Trophoblast cell (in vitro differentiated cells and primary cell): Measurements from ENCODE around the gene ARNT2.
"Not testable (repeated sequence)": the region's sequence is repeated elsewhere in the genome, so short reads cannot be mapped to it uniquely, and the experiment has no call there.

ENCODE experiments used
- DNase-seq, 2 donors: peaks; one replicate each; pipeline ENCODE4 v3.0.0-alpha.2; 2016
- H2AFZ ChIP-seq: 2 replicates; pipeline ENCODE4 v1.6.1; 2013; ENCODE audit warnings: low read length, moderate library complexity, mild to moderate bottlenecking; ENCODE audit not compliant: insufficient read depth, poor library complexity
- H2AK5ac ChIP-seq: 2 replicates; pipeline ENCODE4 v1.6.1; 2013; ENCODE audit warnings: mild to moderate bottlenecking, low read length
- H2BK120ac ChIP-seq: 2 replicates; pipeline ENCODE4 v1.6.1; 2013; ENCODE audit warnings: low read length, mild to moderate bottlenecking, moderate library complexity; ENCODE audit not compliant: insufficient read depth, poor library complexity
- H2BK12ac ChIP-seq: 2 replicates; pipeline ENCODE4 v1.6.1; 2013; ENCODE audit warnings: mild to moderate bottlenecking, low read length, moderate library complexity
- H2BK5ac ChIP-seq: 2 replicates; pipeline ENCODE4 v1.6.1; 2013; ENCODE audit warnings: low read length, low read depth, moderate library complexity, mild to moderate bottlenecking; ENCODE audit not compliant: poor library complexity
- H3K14ac ChIP-seq: 2 replicates; pipeline ENCODE4 v1.6.1; 2013; ENCODE audit warnings: mild to moderate bottlenecking, low read length
- H3K18ac ChIP-seq: 2 replicates; pipeline ENCODE4 v1.6.1; 2013; ENCODE audit warnings: mild to moderate bottlenecking, low read length
- H3K23ac ChIP-seq: 2 replicates; pipeline ENCODE4 v1.6.1; 2013; ENCODE audit warnings: low read length
- H3K27ac ChIP-seq: 2 replicates; pipeline ENCODE4 v1.5.1; 2013; ENCODE audit warnings: low read depth, mild to moderate bottlenecking, inconsistent platforms, low read length, moderate library complexity
- H3K27me3 ChIP-seq: 2 replicates; pipeline ENCODE4 v1.6.1; 2013; ENCODE audit warnings: inconsistent platforms, mild to moderate bottlenecking, low read length, moderate library complexity; ENCODE audit not compliant: insufficient read depth
- H3K36me3 ChIP-seq, 2 experiments: 1 replicate in 1 of 2; 2 replicates in 1 of 2; pipeline ENCODE4 v1.6.1; 2013; ENCODE audit warnings: low read length in 2 of 2, mild to moderate bottlenecking in 2 of 2, moderate library complexity in 1 of 2; ENCODE audit not compliant: insufficient read depth in 2 of 2, control insufficient read depth in 1 of 2
- H3K4ac ChIP-seq: 2 replicates; pipeline ENCODE4 v1.6.1; 2013; ENCODE audit warnings: low read depth, mild to moderate bottlenecking, low read length, moderate library complexity
- H3K4me1 ChIP-seq, 2 experiments: 1 replicate in 1 of 2; 2 replicates in 1 of 2; pipeline ENCODE4 v1.6.1; 2013; ENCODE audit warnings: low read length in 2 of 2, mild to moderate bottlenecking in 2 of 2, moderate library complexity in 1 of 2; ENCODE audit not compliant: insufficient read depth in 2 of 2, control insufficient read depth in 1 of 2
- H3K4me2 ChIP-seq: 2 replicates; pipeline ENCODE4 v1.6.1; 2013; ENCODE audit warnings: inconsistent platforms, mild to moderate bottlenecking, low read length, moderate library complexity
- H3K4me3 ChIP-seq: 2 replicates; pipeline ENCODE4 v1.5.1; 2013; ENCODE audit warnings: mild to moderate bottlenecking, low read depth, low read length, inconsistent platforms
- H3K79me1 ChIP-seq: one replicate; pipeline ENCODE4 v1.6.1; 2013; ENCODE audit warnings: low read length
- H3K79me2 ChIP-seq: 2 replicates; pipeline ENCODE4 v1.6.1; 2013; ENCODE audit warnings: low read length, mild to moderate bottlenecking; ENCODE audit not compliant: control insufficient read depth, insufficient read depth, poor library complexity
- H3K9ac ChIP-seq: 2 replicates; pipeline ENCODE4 v1.6.1; 2013; ENCODE audit warnings: mild to moderate bottlenecking, low read length
- H3K9me3 ChIP-seq: 2 replicates; pipeline ENCODE4 v1.6.1; 2013; ENCODE audit warnings: low read depth, mild to moderate bottlenecking, control low read depth, inconsistent platforms, low read length; ENCODE audit not compliant: insufficient read depth
- H4K12ac ChIP-seq: 2 replicates; pipeline ENCODE4 v1.6.1; 2013; ENCODE audit warnings: low read depth, mild to moderate bottlenecking, low read length, moderate library complexity
- H4K8ac ChIP-seq: 2 replicates; pipeline ENCODE4 v1.6.1; 2013; ENCODE audit warnings: low read depth, mild to moderate bottlenecking, low read length, moderate library complexity
- H4K91ac ChIP-seq: one replicate; pipeline ENCODE4 v1.6.1; 2013; ENCODE audit warnings: low read depth, mild to moderate bottlenecking, low read length, moderate library complexity
- WGBS: extraction: QIAGEN DNeasy Blood & Tissue Kit; methylation state at CpG from one replicate; pipeline ENCODE4 v1.1.7; 2013; ENCODE audit warnings: missing lambda C conversion rate; ENCODE audit not compliant: insufficient read length, insufficient coverage; ENCODE audit errors: extremely low coverage; 5-methylcytosine and 5-hydroxymethylcytosine counted together

The ARNT2 gene

GRCh38 chr15:80389370-80389769, 14.8 kb upstream of the ARNT2 start:
- Histone ChIP-seq H3K14ac (no peak overlapping the region), H2BK12ac (no peak overlapping the region), H3K27me3 (no peaks in the 10 kb centered on the region), H2AFZ (no peak overlapping the region), H4K91ac (no peak overlapping the region), H3K9ac (no peak overlapping the region), H3K4me2 (no peak overlapping the region), H4K8ac (no peak overlapping the region), H3K79me2 (no peaks in the 10 kb centered on the region), H2BK120ac (no peak overlapping the region), H3K79me1 (no peaks in the 10 kb centered on the region), H3K23ac (no peak overlapping the region), H2AK5ac (no peak overlapping the region), H3K4ac (no peak overlapping the region), H3K4me3 (no peak overlapping the region), H3K18ac (no peak overlapping the region), H3K27ac (no peak overlapping the region), H3K9me3 (no peaks in the 10 kb centered on the region), H2BK5ac (no peak overlapping the region), H4K12ac (no peak overlapping the region), H3K4me1 (peaks cover 0 to 3% of the 10 kb centered on the region in 2 experiments), H3K36me3 (no peaks in the 10 kb centered on the region)
- WGBS, result no CpG with 5 or more reads among the region's 1 CpG
- DNase-seq, result no peak

GRCh38 chr15:80390942-80391341, 13.2 kb upstream of the ARNT2 start:
- H2AK5ac ChIP-seq, H3K27me3 ChIP-seq: not testable (repeated sequence)
- WGBS, result no CpG with 5 or more reads among the region's 1 CpG

GRCh38 chr15:80395616-80396015, 8.6 kb upstream of the ARNT2 start:
- H3K27ac ChIP-seq, result no peak overlapping the region

More at GRCh38 chr15:80390942-80391341, 13.2 kb upstream of the ARNT2 start:
- H3K4ac ChIP-seq, H4K8ac ChIP-seq, H3K4me1 ChIP-seq, H3K9me3 ChIP-seq, H3K23ac ChIP-seq, H3K36me3 ChIP-seq, DNase-seq, H3K79me2 ChIP-seq, H3K27ac ChIP-seq, H2BK120ac ChIP-seq, H3K14ac ChIP-seq, H2AFZ ChIP-seq, H3K9ac ChIP-seq, H3K79me1 ChIP-seq, H3K18ac ChIP-seq, H3K4me2 ChIP-seq, H3K4me3 ChIP-seq, H2BK5ac ChIP-seq, H2BK12ac ChIP-seq, H4K91ac ChIP-seq, H4K12ac ChIP-seq: not testable (repeated sequence)

GRCh38 chr15:80396096-80396495, 8.1 kb upstream of the ARNT2 start:
- H3K9ac ChIP-seq, result no peak overlapping the region
- no peak overlapping the region for H2AFZ ChIP-seq
- H2AK5ac ChIP-seq, result no peak overlapping the region
- H3K4me2 ChIP-seq, result no peak overlapping the region
- no peak overlapping the region for H2BK12ac ChIP-seq
- no peak for DNase-seq
- H4K8ac ChIP-seq, result no peak overlapping the region
- no peaks in the 10 kb centered on the region for H3K79me2 ChIP-seq
- no peaks in the 10 kb centered on the region for H3K36me3 ChIP-seq
- no peaks in the 10 kb centered on the region for H3K4me1 ChIP-seq
- H3K18ac ChIP-seq, result no peak overlapping the region
- no peak overlapping the region for H3K14ac ChIP-seq
- H2BK5ac ChIP-seq, result no peak overlapping the region
- H3K9me3 ChIP-seq, result no peaks in the 10 kb centered on the region
- H4K91ac ChIP-seq, result no peak overlapping the region
- no peak overlapping the region for H3K4me3 ChIP-seq
- no peak overlapping the region for H3K23ac ChIP-seq
- no peak overlapping the region for H4K12ac ChIP-seq
- no peak overlapping the region for H3K27ac ChIP-seq
- H2BK120ac ChIP-seq, result no peak overlapping the region
- H3K4ac ChIP-seq, result no peak overlapping the region
- no CpG with 5 or more reads among the region's 7 CpGs for whole genome bisulfite sequencing
- H3K79me1 ChIP-seq, result no peaks in the 10 kb centered on the region
- H3K27me3 ChIP-seq, result no peaks in the 10 kb centered on the region

More at GRCh38 chr15:80395616-80396015, 8.6 kb upstream of the ARNT2 start:
- no CpG with 5 or more reads among the region's 3 CpGs for WGBS
- Histone ChIP-seq H3K27me3 (no peaks in the 10 kb centered on the region), H2AFZ (no peak overlapping the region), H3K4me3 (no peak overlapping the region), H2BK5ac (no peak overlapping the region), H4K8ac (no peak overlapping the region), H3K4me1 (no peaks in the 10 kb centered on the region), H4K91ac (no peak overlapping the region), H2BK120ac (no peak overlapping the region), H2AK5ac (no peak overlapping the region), H3K4me2 (no peak overlapping the region), H3K9me3 (no peaks in the 10 kb centered on the region), H3K79me2 (no peaks in the 10 kb centered on the region), H3K79me1 (no peaks in the 10 kb centered on the region), H2BK12ac (no peak overlapping the region), H3K23ac (no peak overlapping the region), H3K9ac (no peak overlapping the region), H4K12ac (no peak overlapping the region), H3K18ac (no peak overlapping the region), H3K4ac (no peak overlapping the region), H3K14ac (no peak overlapping the region), H3K36me3 (no peaks in the 10 kb centered on the region)
- DNase-seq, result no peak
